MM.1S (cell line): Measurements from ENCODE around the gene PRR23E.

ENCODE experiments used
- DNase-seq: peaks from one replicate; pipeline ENCODE4 v3.0.0-alpha.2; 2015
- H2AFZ ChIP-seq: fragments of 300-600 bp; sonication (generic); 2 replicates; pipeline ENCODE4 v1.6.0; 2016; ENCODE audit warnings: antibody characterized with exemption, low read length
- H3F3A ChIP-seq: fragments of 300-600 bp; sonication (generic); 2 replicates; pipeline ENCODE4 v1.6.1; 2016; ENCODE audit warnings: mild to moderate bottlenecking, antibody characterized with exemption, low read length, moderate library complexity, mixed read lengths; ENCODE audit not compliant: insufficient read depth
- H3K27ac ChIP-seq: fragments of 300-600 bp; sonication (generic); 2 replicates; pipeline ENCODE4 v1.5.1; 2016; ENCODE audit warnings: mild to moderate bottlenecking, low read length
- H3K27me3 ChIP-seq: fragments of 300-600 bp; sonication (generic); replicated peaks from 2 replicates; pipeline ENCODE4 v1.6.0; 2016; ENCODE audit warnings: low read length; ENCODE audit not compliant: insufficient read depth
- H3K36me3 ChIP-seq: fragments of 300-600 bp; sonication (generic); replicated peaks from 2 replicates; pipeline ENCODE4 v1.6.1; 2016; ENCODE audit warnings: mild to moderate bottlenecking, low read length, mixed read lengths; ENCODE audit not compliant: insufficient read depth
- H3K4me1 ChIP-seq: fragments of 300-600 bp; sonication (generic); 2 replicates; pipeline ENCODE4 v1.6.1; 2016; ENCODE audit warnings: low read length, mixed read lengths
- H3K4me2 ChIP-seq: fragments of 300-600 bp; sonication (generic); 2 replicates; pipeline ENCODE4 v1.6.0; 2016; ENCODE audit warnings: low read depth, low read length
- H3K4me3 ChIP-seq: fragments of 300-600 bp; sonication (generic); 2 replicates; pipeline ENCODE4 v1.5.1; 2016; ENCODE audit warnings: low read length, mixed read lengths
- H3K79me2 ChIP-seq: fragments of 300-600 bp; sonication (generic); 2 replicates; pipeline ENCODE4 v1.6.1; 2016; ENCODE audit warnings: mixed run types, low read length, mixed read lengths
- H3K9ac ChIP-seq: fragments of 300-600 bp; sonication (generic); 2 replicates; pipeline ENCODE4 v1.6.1; 2016; ENCODE audit warnings: low read length, mixed read lengths
- H3K9me2 ChIP-seq: fragments of 300-600 bp; sonication (generic); replicated peaks from 2 replicates; pipeline ENCODE4 v1.6.1; 2016; ENCODE audit warnings: mild to moderate bottlenecking, low read length, mixed read lengths; ENCODE audit not compliant: insufficient read depth
- H3K9me3 ChIP-seq: fragments of 300-600 bp; sonication (generic); replicated peaks from 2 replicates; pipeline ENCODE4 v1.6.1; 2016; ENCODE audit warnings: mild to moderate bottlenecking, low read length, mixed read lengths; ENCODE audit not compliant: insufficient read depth
- H4K20me1 ChIP-seq: fragments of 300-600 bp; sonication (generic); 2 replicates; pipeline ENCODE4 v1.6.1; 2016; ENCODE audit warnings: mild to moderate bottlenecking, low read length, moderate library complexity, mixed read lengths; ENCODE audit not compliant: insufficient read depth
- CTCF ChIP-seq: fragments of 300-600 bp; sonication (generic); IDR thresholded peaks from 2 replicates; pipeline ENCODE4 v1.5.1; 2016; ENCODE audit warnings: antibody characterized with exemption, low read length, mixed read lengths
- EZH2 ChIP-seq: fragments of 300-600 bp; sonication (generic); optimal IDR thresholded peaks from 2 replicates; pipeline ENCODE3; 2017; ENCODE audit warnings: low read depth, mild to moderate bottlenecking, antibody characterized with exemption, low read length, mixed read lengths
- EZH2phosphoT487 ChIP-seq: fragments of 300-600 bp; sonication (generic); IDR thresholded peaks from 2 replicates; pipeline ENCODE4 v1.6.1; 2018; ENCODE audit warnings: antibody characterized with exemption, low read length

PRR23E gene

DNA sequence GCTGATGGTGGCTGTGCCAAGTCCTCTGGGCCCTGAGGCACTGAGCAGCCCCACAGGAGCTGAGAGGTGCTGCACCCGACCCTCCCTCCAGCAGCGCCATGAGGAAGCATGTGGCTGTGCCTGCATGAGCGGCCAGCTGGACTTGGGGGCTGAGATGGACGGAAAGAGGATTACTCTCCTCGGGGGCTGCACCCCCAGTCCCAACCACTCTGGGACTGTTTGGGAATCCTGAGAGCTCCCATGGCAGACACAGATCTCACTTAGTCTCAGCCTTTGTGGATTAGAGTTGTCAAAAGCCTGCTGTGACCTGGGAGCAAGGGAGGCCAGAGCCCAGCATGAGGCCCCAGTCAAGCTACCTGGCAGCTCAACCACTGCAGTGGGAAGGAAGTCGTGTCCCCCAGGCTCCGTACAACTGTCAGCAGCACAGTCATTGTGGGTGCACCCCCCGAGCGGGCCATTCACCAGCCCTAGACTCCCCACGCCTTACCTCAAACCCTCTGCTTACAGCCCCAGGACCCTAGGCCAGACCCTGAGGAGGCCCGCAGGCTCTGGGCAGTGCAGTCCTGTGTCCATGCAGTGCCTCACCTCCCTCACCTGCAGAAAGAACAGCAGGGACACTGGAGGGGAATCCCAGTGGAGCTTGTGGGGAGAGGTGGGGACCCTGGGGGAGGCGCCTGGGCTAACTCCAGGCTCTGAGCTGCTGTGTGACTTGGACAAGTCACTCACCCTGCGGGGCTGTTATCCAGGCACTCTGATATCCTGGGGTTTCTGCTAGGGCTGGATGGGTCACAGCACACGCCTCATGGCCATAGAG lies 17.1 kb downstream of the PRR23E start:
- Histone ChIP-seq H3K36me3 (no peaks in the 10 kb centered on the region), H4K20me1 (no peaks in the 10 kb centered on the region), H2AFZ (no peak overlapping the region), H3K27me3 (no peaks in the 10 kb centered on the region), H3F3A (no peaks in the 10 kb centered on the region), H3K4me2 (no peak overlapping the region), H3K9me3 (no peaks in the 10 kb centered on the region), H3K9me2 (no peaks in the 10 kb centered on the region), H3K9ac (no peak overlapping the region), H3K4me3 (no peak overlapping the region), H3K4me1 (no peaks in the 10 kb centered on the region), H3K27ac (no peak overlapping the region), H3K79me2 (no peaks in the 10 kb centered on the region)
- TF ChIP-seq EZH2 (no peak), EZH2phosphoT487 (no peak), CTCF (no peak)
- DNase-seq: no peak

GRCh38 chr3:127210654-127210943 lies 17.7 kb downstream of the PRR23E start:
- no peak overlapping the region for H2AFZ ChIP-seq
- H3K27me3 ChIP-seq: no peaks in the 10 kb centered on the region
- H3K4me3 ChIP-seq: no peak overlapping the region
- no peaks in the 10 kb centered on the region for H3K9me3 ChIP-seq
- DNase-seq: no peak
- no peak overlapping the region for H3K4me2 ChIP-seq
- H4K20me1 ChIP-seq: no peaks in the 10 kb centered on the region
- no peaks in the 10 kb centered on the region for H3K36me3 ChIP-seq
- H3K4me1 ChIP-seq: no peaks in the 10 kb centered on the region
- H3K9ac ChIP-seq: no peak overlapping the region
- H3F3A ChIP-seq: no peaks in the 10 kb centered on the region
- no peak for TF ChIP-seq EZH2phosphoT487
- no peak for TF ChIP-seq EZH2
- TF ChIP-seq CTCF: no peak
- no peak overlapping the region for H3K27ac ChIP-seq
- H3K79me2 ChIP-seq: no peaks in the 10 kb centered on the region
- no peaks in the 10 kb centered on the region for H3K9me2 ChIP-seq

DNA sequence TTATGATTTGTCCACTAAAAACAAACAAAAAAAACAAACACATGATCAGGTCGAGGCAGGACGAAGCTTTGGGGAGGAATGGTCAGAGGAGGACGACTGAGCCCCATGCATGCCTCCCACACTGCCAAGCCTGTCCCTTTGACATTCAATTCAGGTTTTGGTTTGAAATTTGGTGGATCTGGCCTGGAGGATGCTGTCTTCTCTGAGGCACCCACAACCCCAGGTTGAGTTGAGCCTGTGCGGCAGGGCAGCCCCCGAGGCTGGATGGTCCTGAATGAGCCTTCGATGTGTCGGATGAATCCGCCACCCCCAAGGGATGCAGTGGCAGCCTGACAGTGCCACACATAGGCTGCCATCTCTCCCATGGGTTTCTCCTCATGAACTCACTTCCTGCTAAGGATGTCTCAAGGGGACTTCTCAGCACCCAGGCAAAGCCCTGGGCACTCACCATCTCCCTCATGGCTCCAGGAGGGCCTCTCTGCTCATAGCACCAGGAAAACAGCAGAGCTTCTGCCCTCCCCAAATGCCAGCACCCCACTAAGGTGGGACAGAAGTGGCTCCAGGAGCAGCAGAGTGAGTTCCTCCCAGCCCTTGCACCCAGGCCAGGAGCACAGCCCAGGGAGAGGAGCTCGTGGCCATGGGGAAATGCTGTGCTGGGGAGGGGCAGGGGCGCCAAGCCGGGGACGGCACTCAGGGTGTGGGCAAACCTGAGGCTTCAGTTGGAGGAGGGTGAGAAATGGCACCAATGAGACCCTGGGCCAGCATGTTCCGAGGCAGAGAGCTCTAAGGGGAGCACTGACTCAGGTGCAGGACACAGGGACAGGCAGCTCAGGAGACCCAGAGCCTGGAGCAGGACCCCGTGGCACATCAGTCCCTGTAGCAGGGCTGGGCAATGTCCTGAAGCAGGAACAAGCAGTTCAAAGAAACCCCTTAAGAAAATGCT lies 18.5 kb downstream of the PRR23E start:
- H3K36me3 ChIP-seq: no peaks in the 10 kb centered on the region
- TF ChIP-seq EZH2: no peak
- TF ChIP-seq CTCF: no peak
- no peak for TF ChIP-seq EZH2phosphoT487
- H3K27ac ChIP-seq: no peak overlapping the region
- H3K9me3 ChIP-seq: no peaks in the 10 kb centered on the region
- no peak for DNase-seq
- no peaks in the 10 kb centered on the region for H4K20me1 ChIP-seq
- H3K9ac ChIP-seq: no peak overlapping the region
- H3K27me3 ChIP-seq: no peaks in the 10 kb centered on the region
- H2AFZ ChIP-seq: no peak overlapping the region
- no peak overlapping the region for H3K4me2 ChIP-seq
- no peaks in the 10 kb centered on the region for H3K79me2 ChIP-seq
- no peaks in the 10 kb centered on the region for H3F3A ChIP-seq
- no peak overlapping the region for H3K4me3 ChIP-seq
- H3K4me1 ChIP-seq: no peaks in the 10 kb centered on the region
- H3K9me2 ChIP-seq: no peaks in the 10 kb centered on the region
